NCI-H2107 treated with DMSO at 0.1 percent for 48 hours (cell line): Measurements from ENCODE around the gene SPG7.
A peak's percentile ranks its signal among the peaks of the same experiment; 100 is the strongest.
"Not testable (repeated sequence)": the region's sequence is repeated elsewhere in the genome, so short reads cannot be mapped to it uniquely, and the experiment has no call there.

ENCODE experiments used
- DNase-seq: peaks from one replicate; lab custom pipeline; 2025; ENCODE audit not compliant: unreplicated experiment; lab: John Stamatoyannopoulos, UW

Gene SPG7

DNA sequence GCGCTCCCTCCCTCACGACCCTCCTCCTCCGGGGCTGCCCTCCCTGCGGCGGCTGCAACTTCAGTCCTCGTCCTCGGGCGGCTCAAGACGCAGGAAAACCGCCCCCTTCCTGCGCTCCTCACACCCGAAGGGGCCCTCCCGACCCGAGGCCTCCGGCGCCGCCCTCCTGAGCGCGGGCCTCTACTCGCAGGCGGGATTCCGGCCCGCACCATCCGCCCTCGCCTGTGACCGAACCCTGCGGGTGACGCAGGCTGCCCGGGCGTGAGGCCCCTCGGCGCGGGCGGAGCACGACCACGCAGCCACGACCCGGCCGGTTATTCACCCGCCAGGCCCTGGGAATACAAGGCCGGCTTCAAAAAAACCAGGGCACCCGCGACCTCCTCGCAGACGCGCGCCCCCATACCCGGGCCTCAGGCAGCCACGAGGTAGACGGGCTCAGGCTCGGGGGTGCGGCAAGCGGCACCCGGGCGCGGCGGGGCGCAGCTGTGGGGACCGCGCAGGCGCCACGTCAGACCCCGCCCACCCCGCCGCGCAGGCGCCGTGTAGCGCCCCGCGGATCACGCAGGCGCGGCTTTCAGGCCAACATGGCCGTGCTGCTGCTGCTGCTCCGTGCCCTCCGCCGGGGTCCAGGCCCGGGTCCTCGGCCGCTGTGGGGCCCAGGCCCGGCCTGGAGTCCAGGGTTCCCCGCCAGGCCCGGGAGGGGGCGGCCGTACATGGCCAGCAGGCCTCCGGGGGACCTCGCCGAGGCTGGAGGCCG lies at the start of gene SPG7:
Gene SPG7, plus strand, starts transcription at position 570 of the 757 bp plus-strand sequence. Its CDS starts 15 bp downstream, at position 585.
- DNase-seq, result peak; percentile 37

DNA sequence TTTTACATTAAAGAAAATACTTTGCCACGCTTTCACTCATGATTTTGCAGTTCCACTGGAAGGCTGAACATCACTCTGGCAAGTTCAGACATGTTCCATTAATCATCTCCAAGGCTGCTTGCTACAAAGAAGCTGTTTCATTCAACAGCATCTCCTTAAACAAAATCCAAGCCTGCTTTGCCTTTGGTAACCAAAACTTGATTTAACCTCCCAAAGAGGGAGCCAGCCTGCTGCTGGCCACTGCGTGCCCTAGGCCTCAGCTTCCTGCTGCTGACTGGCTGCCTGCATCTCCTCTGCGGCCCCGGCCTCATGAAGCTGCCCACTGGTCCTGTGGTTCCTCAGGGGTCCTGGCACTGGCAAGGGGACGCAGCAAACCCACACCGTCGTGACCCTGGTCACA lies 49.7 kb upstream of the SPG7 start:
- DNase-seq, result no peak

DNA sequence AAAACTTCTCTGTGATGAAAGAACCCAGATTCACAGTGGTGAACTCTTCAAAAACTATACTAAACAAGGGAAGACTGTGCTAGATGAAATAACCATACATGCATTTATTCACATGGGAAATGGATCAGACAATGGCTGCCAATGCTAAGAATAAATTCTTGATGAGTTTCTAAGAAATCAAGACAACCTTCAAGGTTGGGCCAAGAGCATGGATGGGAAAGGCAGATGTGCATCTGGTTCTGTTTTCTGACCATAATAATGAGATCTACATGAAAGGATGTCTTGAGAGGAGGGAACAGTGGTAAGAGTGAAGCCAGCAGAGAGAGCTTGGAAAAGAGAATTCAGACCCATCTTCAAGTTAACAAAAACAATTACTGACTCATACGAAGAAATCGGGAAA lies 49.2 kb upstream of the SPG7 start:
- no peak for DNase-seq

DNA sequence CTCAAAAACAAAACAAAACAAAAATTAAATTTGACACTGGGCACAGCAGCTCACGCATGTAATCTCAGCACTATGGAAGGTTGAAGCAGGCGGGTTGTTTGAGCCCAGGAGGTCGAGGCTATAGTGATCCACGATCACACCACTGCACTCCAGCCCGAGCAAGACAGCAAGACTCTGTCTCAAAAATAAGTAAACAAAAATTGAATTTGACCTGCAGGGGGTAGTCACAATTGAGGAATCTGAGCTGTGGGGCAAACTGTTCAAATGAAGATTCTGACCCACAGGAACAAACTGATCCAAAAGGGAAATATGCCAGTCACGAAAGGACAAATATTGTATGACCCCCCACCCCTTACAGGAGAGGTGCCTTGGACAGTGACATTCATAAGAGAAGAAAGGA lies 47.6 kb upstream of the SPG7 start:
- no peak for DNase-seq

DNA sequence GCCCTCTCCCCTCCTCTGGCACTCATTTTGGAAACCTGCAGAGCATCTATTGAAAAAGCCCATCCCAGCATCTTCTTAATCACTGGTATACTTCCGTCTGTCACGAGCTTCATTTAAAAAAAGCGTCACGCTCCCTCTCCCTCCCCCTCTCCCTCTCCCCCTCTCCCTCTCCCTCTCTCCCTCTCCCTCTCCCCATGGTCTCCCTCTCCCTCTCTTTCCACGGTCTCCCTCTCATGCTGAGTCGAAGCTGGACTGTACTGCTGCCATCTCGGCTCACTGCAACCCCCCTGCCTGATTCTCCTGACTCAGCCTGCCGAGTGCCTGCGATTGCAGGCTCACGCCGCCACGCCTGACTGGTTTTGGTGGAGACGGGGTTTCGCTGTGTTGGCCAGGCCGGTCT lies 46.3 kb upstream of the SPG7 start:
- DNase-seq, result not testable (repeated sequence)

DNA sequence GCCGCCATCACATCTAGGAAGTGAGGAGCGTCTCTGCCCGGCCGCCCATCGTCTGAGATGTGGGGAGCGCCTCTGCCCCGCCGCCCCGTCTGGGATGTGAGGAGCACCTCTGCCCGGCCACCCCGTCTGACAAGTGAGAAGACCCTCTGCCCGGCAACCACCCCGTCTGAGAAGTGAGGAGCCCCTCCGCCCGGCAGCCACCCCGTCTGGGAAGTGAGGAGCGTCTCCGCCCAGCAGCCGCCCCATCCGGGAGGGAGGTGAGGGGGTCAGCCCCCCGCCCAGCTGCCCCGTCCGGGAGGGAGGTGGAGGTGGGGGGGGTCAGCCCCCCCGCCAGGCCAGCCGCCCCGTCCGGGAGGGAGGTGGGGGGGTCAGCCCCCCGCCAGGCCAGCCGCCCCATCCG lies 45.6 kb upstream of the SPG7 start:
- DNase-seq, result not testable (repeated sequence)

DNA sequence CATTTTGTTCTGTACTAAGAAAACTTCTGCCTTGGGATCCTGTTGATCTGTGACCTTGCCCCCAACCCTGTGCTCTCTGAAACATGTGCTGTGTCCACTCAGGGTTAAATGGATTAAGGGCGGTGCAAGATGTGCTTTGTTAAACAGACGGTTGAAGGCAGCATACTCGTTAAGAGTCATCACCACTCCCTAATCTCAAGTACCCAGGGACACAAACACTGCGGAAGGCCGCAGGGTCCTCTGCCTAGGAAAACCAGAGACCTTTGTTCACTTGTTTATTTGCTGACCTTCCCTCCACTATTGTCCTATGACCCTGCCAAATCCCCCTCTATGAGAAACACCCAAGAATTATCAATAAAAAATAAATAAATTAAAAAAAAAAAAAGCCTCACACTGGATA lies 44.9 kb upstream of the SPG7 start:
- not testable (repeated sequence) for DNase-seq

DNA sequence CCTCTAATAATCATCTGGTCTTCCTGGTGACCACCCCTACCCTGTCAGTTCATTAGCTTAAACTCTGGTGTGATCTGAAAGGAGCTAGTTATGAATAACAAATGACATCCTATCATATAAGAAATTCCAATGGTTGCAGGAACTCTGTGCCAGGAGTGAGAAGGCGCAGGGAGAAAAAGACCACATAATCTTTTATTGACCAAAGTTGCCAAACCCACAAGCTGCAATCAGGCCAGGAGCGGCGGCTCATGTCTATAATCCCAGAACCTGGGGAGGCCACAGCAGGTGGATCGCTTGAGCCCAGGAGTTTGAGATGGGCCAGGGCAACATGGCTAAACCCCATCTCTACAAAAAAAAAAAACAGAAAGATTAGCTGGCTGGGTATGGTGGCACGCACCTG lies 41.3 kb upstream of the SPG7 start:
- DNase-seq, result no peak

DNA sequence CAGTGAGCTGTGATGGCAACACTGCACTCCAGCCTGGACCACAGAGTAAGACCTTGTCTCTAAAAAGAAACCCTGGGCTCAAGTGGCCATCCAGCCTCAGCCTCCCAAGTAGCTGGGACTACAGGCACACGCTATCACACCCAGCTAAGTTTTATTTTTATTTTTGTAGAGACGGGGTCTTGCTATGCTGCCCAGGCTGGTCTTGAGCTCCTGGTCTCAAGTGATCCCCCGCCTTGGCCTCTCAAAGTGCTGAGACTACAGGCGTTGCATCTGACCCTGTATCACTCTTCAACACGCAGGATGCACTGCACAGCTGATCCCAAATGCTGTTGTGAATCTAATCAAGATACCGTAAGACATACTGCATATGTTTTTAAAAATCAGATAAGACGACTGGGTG lies 40.8 kb upstream of the SPG7 start:
- DNase-seq, result no peak

DNA sequence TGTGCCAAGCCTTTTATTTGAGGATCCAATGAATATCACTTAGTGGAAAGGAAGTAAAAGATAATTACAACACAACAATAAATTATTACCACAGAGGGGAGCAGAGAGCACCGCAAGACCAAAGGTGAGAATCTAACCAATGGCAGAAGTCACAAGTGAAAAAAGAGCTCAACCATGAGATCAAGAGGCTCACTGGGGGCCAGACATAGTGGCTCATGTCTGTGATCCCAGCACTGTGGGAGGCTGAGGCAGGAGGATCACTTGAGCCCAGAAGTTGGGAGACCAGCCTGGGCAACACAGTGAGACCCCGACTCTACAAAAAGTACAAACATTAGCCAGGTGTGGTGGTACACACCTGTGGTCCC lies 35.5 kb upstream of the SPG7 start:
- DNase-seq, result no peak

DNA sequence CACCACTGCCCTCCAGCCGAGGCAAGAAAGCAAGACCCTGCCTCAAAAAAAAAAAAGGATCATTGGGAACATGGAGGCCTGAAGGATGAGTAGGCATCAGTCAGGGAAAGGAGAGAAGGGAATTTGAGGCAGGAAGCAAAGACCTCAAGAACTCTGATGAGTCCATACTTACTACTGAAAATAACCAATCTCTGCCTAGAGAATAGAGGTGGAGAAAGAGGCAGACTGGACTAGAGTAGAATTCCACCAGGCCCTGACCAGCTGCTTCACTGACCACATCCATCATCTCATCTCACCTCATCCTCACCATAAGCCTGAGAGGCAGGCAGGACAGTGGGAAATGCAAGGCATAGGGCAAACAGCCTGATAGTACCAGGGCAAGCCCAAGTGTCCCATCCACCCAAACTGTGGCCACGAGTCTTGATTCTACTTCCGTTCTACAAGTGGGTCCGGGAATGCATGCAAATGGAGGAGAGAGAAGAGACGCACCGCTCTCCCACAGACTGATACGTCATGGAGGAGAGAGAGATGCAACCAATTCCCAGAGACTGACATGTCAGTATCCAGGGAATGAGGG lies 35.0 kb upstream of the SPG7 start:
- DNase-seq, result no peak

DNA sequence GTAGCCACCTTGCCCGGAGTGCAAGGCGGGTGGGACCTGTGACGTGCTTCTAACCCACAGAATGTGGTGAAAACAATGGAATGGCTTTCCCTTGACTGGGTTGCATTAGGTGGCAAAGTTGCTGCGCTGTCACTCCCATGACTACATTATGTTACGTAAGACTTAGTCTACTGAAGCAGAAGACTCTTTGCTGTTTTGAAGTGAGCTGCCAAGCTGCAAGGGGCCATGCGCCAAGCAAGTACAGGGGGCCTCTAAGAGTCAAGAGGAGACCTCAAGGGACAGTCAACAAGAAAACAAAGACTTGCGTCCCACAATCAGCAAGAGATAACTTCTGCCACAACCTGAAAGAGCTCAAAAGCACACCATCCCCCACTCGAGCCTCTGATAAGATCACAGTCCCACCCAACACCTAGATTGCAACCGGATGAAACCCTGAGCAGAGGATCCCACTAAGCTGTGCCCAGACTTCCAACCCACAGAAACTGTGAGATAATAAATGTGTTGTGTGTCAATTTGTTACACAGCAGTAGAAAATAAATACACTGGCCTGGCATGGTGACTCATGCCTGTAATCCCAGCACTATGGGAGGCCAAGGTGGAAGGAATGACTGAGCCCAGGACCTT lies 34.3 kb upstream of the SPG7 start:
- DNase-seq, result no peak

DNA sequence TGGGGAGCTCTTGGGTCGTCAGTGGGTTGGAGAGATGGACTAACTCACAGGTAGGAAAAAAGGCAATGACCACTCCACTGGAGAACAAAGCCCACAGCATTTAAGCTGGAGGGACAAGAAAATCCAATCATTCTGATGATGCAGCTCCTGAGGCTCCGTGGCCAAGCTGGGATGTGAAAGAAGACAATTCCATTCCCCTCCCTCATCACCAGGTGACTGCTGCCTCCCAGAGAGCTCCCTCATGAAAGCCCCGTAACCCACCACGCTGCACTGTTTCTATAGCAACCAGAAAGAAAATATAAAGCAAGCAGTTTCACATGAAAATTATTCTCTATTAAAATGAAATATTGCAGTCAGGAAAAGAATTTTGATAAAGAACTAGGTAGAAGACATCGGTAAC lies 33.1 kb upstream of the SPG7 start:
- no peak for DNase-seq

DNA sequence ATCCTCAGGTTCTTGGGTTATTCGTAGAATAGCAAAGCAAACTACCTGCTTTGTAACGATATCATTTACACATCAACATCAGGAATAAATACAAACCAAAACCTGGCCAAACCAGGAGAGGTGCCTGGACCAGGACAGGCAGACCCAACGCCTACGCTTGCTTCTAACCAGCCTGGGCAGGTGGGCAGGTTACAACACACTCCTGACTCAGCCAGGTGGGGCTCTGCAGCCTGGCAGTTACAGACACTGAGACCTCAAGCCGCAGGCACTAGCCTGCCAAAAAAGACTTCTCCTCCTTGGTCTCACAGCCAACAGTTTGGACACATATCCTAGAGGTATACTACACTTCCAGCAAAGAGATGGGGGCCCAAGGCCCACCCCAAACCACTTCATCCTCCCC lies 31.8 kb upstream of the SPG7 start:
- peak; percentile 38 for DNase-seq

DNA sequence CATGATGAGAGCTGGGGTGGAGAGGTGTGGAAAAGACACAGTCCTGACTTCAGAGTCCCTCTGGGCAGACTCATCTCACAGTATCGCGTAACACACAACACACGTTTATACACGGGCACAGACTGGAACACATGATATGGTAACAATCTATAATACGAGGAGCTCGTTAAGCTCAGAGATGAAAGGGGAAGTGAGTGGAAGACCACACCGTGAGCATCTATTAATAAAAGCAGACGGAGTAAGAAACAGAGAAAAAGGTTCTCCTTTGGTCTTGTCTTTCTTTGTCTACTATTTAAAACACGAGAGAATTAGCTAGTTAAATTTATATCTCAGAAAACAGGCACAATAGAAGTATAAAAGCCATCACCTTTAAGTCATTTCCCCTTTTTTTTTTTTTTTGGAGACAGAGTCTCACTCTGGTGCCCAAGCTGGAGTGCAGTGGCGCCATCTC lies 31.4 kb upstream of the SPG7 start:
- DNase-seq, result peak; percentile 38

DNA sequence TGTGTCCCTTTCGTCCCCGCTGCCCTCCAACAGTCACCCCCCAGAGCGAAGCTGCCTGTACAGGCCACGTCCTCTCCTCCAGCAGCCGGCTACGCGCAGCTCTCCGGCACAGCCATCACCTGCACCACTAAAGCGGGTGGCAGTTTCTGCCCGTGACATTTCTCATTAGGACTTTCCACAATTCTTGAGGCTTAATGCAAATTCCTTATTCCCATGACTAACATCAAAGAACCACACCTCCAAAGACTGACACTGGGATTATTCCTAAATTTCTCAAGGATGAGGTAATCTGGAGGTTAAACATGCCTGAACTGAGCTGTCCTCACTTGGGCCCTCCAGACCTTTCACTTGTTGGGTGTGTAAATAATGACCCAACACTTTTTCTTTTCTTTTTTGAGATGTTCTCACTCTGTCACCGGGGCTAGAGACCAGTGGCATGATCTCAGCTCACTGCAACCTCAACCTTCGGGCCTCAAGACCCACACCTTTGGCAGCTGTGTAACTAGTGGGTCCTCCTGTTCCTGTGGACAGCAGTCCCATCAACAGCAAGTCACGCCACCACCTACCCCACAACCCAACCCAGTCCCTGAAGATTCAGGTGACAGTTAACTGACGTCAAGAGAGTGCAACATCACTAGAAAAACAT lies 29.5 kb upstream of the SPG7 start:
- DNase-seq, result no peak

DNA sequence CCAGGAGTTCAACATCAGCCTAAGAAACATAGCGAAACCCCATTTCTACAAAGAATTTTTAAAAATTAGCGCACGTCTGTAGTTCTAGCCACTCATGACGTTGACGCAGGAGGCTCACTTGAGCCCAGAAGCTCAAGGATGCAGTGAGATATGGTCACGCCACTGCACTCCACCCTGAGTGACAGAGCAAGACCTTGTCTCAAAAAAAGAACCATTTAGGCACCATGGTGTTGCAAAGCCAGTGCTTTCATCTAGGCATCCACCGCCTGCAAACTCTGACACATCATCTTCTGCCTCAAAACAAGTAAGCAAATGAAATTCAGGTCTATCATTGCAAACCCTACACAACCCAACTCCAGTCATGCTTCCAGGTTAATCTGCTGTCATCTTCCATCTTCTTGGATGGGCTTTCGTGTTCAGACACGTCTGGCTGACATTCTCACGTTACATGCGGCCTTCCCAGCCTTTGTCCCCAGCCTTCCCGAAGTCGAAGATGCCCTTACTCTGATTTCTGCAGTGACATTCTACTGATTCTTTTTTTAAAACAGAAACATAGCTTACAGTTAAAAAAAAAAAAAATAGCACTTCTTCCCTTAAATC lies 26.7 kb upstream of the SPG7 start:
- no peak for DNase-seq

DNA sequence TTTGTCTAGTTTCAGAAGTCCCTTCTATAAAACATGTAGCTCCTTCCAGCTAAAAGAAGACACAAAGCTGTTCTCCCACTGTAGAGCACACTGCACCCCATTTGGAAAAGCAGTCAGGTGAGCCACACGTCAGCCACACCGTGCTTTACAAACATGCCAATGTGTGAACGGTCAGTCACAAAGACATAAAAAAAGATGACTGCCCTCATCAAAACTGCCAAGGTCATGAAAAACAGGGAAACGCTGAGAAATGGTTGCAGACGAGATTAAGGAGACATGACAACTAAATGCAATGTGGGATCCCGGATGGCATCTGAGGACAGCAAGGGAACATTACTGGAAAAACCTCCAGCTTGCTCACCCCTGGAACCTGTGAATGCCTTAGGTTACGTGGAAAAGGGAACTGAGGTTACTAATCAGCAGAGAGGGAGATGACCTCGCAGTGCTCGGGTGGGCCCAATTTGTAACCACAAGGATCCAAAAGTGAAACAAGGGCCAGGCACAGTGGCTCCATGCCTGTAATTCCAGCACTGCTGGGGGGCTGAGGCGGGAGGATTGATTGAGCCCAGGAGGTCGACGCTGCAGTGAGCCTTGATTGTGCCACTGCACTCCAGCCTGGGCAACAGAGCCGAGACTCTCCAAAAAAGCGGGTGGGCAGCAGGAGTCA lies 25.9 kb upstream of the SPG7 start:
- no peak for DNase-seq

DNA sequence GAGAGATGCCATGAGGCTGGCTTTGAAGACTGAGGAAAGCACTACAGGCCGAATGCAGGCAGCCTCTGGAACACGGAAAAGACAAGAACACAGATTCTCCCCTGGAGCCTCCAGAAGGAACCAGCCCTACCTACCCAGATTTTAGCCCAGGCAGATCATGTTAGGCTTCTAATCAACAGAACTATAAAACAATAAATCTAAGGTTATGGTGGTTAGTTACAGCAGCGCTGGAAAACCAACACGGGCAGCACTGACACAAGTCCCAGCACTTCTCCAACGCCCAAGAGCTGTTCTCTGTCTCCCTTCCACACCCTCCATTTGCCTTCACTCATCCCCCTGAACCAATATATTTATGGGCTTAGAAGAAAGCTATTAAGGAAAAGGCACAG lies 25.4 kb upstream of the SPG7 start:
- no peak for DNase-seq

DNA sequence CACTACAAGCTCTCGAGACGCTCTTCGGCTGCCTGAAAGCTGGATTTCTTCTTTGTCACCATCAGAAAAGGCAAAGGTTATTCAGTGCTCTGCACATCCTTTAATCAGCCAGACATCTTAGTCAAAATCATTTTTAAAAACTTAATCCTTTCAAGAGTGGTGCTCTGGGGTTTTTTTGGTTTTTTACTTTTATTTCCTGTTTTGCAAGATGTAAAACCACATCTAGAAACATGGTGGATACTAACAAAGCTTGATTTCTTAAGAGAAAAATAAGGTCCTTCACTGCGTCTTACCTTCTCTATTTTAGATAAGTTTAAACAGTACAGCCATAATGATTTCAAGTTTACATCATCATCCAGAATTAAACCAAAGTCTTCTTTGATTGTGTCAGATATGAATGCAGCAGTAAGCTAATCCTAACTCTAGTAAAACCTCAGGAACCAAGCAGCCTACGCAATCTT lies 24.1 kb upstream of the SPG7 start:
- DNase-seq, result no peak
